Erythroblast (primary cell): ENCODE measurements around the gene COPG2.

Source experiments
- GATA1 ChIP-seq: IDR thresholded peaks from 2 replicates; pipeline ENCODE4 v1.6.1; 2011; ENCODE audit warnings: low read depth, mild to moderate bottlenecking, control low read depth, low read length, moderate library complexity
- POLR2A ChIP-seq: IDR thresholded peaks from 2 replicates; pipeline ENCODE4 v1.6.1; 2011; ENCODE audit warnings: mild to moderate bottlenecking, low read length

- TF ChIP-seq POLR2A (no peak), GATA1 (no peak)
These were observed 182.2 kb downstream of the COPG2 start for GRCh38 chr7:130486114-130486953.
